Chondrocyte (in vitro differentiated cells): ENCODE measurements around the gene RPL12. TPM values are rescaled to one million over a fixed set of nuclear protein-coding genes. Genes with fewer than 3 reads are reported as not detected.
A peak's percentile ranks its signal among the peaks of the same experiment; 100 is the strongest.

ENCODE experiments used
- DNase-seq: peaks from one replicate; pipeline ENCODE4 v3.0.0; 2021; ENCODE audit warnings: mixed read lengths, low spot score
- H3K27ac Mint-ChIP-seq: one replicate; pipeline ENCODE4 v1.8.0; 2021; ENCODE audit warnings: mild to moderate bottlenecking, moderate library complexity, mixed read lengths; ENCODE audit not compliant: unreplicated experiment
- H3K27me3 Mint-ChIP-seq: 2 replicates; pipeline ENCODE4 v1.8.0; 2021; ENCODE audit warnings: low read depth, mixed read lengths
- H3K36me3 Mint-ChIP-seq: 2 replicates; pipeline ENCODE4 v1.8.0; 2021; ENCODE audit warnings: low read depth, mixed read lengths
- H3K4me1 Mint-ChIP-seq: 2 replicates; pipeline ENCODE4 v1.8.0; 2021; ENCODE audit warnings: low read depth, mild to moderate bottlenecking, mixed read lengths
- H3K4me3 Mint-ChIP-seq: one replicate; pipeline ENCODE4 v1.8.0; 2021; ENCODE audit warnings: mild to moderate bottlenecking, moderate library complexity, mixed read lengths; ENCODE audit not compliant: unreplicated experiment
- H3K9me3 Mint-ChIP-seq: 2 replicates; pipeline ENCODE4 v1.8.0; 2021; ENCODE audit warnings: low read depth, mixed read lengths
- CTCF ChIP-seq: fragments of 200-600 bp; sonication (generic); IDR thresholded peaks from 2 replicates; pipeline ENCODE4 v1.5.0; 2021; ENCODE audit warnings: antibody characterized with exemption, mild to moderate bottlenecking, moderate library complexity
- total RNA-seq: library from RNA; stranded (reverse); gene quantifications from 3 replicates; pipeline ENCODE4 v1.2.1, GENCODE V29; 2021

RPL12 gene
- total RNA-seq, 1 donor from 2014 or later: 834 TPM

- peaks cover 13% of the 10 kb centered on the region for H3K4me1 Mint-ChIP-seq
- H3K27ac Mint-ChIP-seq: peak overlapping the region; percentile 45
- H3K27me3 Mint-ChIP-seq: no peaks in the 10 kb centered on the region
- no peak for DNase-seq
- H3K36me3 Mint-ChIP-seq: no peaks in the 10 kb centered on the region
- TF ChIP-seq CTCF: peak; percentile 39
- peak overlapping the region; percentile 72 for H3K4me3 Mint-ChIP-seq
- no peaks in the 10 kb centered on the region for H3K9me3 Mint-ChIP-seq
Observed at GRCh38 chr9:127398275-127398647, 52.9 kb downstream of the RPL12 start.

Other genes starting within 250 kb of the RPL12 start
- gene GARNL3, start 186.6 kb downstream of the RPL12 start, total RNA-seq: 8.9 to 10.0 TPM (median 8.9 TPM) in 3 replicates
- gene SLC2A8, start 54.2 kb downstream of the RPL12 start, total RNA-seq: 14.1 to 16.4 TPM (median 15.3 TPM) in 3 replicates
- 7.9 to 9.0 TPM (median 8.3 TPM) in 3 replicates for gene ZNF79, start 27.0 kb downstream of the RPL12 start, total RNA-seq
- 25.6 to 29.3 TPM (median 27.5 TPM) in 3 replicates for gene LRSAM1, start 104 bp upstream of the RPL12 start, total RNA-seq
- gene STXBP1, start 160.9 kb upstream of the RPL12 start, total RNA-seq: 40.7 to 45.3 TPM (median 41.6 TPM) in 3 replicates